GM18951 (cell line): Measurements from ENCODE around the gene IGSF3.

Experiments used
- POLR2A ChIP-seq: IDR thresholded peaks from 4 replicates; pipeline ENCODE4 v1.6.1; 2011; ENCODE audit warnings: mild to moderate bottlenecking; ENCODE audit not compliant: insufficient read length, insufficient read depth; ENCODE audit errors: extremely low read depth
- in situ Hi-C: fragments of 300-500 bp; cut with MboI; formaldehyde crosslinking; loops from one replicate; pipeline ENCODE4 v1.12.0; 2022; ENCODE audit warnings: low sequenced_read_pairs, mixed read lengths, inconsistent platforms; ENCODE audit not compliant: unreplicated experiment

IGSF3 gene

DNA sequence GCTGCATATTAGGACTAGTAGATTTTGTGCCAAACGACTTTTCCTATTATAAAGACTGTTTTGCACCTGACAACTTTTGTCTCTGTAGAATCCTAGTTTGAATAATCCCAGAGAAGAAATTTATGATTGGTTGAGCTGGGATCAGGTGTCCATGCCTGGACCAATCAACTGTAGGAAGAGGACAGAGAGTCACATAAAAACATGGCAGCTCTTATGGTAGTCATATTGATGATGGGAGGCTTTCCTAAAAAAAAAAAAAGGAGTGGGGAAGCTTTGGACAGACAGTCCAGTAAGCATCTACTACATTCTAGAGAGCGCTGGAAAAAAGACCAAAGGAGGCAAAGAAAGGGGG, 30.7 kb upstream of the IGSF3 start:
- TF ChIP-seq POLR2A = no peak
- in situ Hi-C loops = no loop called here

DNA sequence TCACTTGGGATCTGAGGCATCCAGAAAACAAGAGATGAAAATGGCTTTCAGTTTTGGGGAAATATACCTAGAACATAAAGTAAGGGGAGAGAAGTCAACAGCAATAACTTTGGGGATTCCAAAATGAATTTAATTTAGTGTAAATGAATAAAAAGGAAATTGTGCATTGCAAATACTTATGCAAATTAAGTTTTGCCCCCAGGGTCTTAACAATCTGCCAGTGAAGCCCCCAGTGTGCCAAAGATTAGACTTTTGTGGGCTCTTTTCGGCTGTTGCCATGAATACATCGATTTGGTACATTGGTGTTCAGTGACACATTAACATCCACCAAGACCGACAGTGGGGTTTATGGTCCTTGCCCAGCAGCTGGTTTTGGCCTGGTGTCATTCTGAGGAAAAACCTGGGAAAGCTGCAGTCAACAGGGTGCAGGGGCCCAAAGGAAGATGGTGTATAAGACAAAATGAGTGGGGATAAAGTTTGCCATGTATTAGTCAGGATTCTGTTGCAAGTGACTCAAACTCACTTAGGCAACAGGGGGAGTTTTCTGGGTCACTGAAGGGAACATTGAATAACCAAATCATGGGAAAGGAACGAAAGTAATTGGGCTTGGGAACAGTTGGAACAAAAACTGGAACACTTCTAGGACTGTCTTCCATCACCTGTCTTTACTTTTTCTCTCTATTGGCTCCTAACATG, 30.2 kb upstream of the IGSF3 start:
- TF ChIP-seq POLR2A = no peak
- in situ Hi-C loops = no loop called here

- in situ Hi-C loops = no loop called here
- TF ChIP-seq POLR2A = no peak
These were observed 27.0 kb upstream of the IGSF3 start for GRCh38 chr1:116694524-116694923.

GRCh38 chr1:116693759-116694480, 26.4 kb upstream of the IGSF3 start:
- TF ChIP-seq POLR2A = no peak
- in situ Hi-C loops = no loop called here

- in situ Hi-C loops = no loop called here
- TF ChIP-seq POLR2A = no peak
These were observed 25.3 kb upstream of the IGSF3 start for GRCh38 chr1:116692879-116693278.

DNA sequence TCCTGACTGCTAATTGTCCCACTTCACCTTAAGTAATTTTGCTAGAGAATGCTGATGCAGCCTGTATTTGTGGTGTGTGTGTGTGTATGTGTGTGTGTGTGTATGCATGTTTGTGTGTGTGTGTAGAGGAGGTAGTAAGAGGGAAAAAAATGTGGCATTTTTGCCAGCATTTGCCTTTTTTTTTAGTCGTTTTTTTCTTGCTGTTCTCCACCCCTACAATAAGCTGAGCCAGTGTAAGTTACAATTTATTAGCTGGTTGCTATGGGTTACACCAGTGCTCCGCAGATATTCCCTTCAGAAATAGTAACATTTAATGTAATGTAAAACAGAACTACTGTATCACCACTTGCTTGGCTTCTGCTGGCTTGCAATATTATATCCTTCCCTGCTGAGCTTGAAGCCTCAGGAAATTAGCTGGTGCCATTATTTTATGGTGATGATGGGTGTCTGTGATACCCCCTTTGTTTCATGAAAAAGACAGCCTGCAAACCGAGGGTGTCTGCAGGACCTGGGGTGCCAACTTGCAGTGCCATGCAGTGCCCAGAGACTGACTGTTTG, 23.4 kb upstream of the IGSF3 start:
- TF ChIP-seq POLR2A = no peak
- in situ Hi-C loops = no loop called here

GRCh38 chr1:116690396-116690848, 22.9 kb upstream of the IGSF3 start:
- in situ Hi-C loops = no loop called here
- TF ChIP-seq POLR2A = no peak

GRCh38 chr1:116686723-116687352, 19.3 kb upstream of the IGSF3 start:
- no peak for TF ChIP-seq POLR2A
- in situ Hi-C loops = no loop called here

GRCh38 chr1:116686175-116686574, 18.6 kb upstream of the IGSF3 start:
- in situ Hi-C loops = no loop called here

GRCh38 chr1:116684575-116684974, 17.0 kb upstream of the IGSF3 start:
- no peak for TF ChIP-seq POLR2A
- in situ Hi-C loops = no loop called here

More at GRCh38 chr1:116686175-116686574, 18.6 kb upstream of the IGSF3 start:
- TF ChIP-seq POLR2A = no peak

DNA sequence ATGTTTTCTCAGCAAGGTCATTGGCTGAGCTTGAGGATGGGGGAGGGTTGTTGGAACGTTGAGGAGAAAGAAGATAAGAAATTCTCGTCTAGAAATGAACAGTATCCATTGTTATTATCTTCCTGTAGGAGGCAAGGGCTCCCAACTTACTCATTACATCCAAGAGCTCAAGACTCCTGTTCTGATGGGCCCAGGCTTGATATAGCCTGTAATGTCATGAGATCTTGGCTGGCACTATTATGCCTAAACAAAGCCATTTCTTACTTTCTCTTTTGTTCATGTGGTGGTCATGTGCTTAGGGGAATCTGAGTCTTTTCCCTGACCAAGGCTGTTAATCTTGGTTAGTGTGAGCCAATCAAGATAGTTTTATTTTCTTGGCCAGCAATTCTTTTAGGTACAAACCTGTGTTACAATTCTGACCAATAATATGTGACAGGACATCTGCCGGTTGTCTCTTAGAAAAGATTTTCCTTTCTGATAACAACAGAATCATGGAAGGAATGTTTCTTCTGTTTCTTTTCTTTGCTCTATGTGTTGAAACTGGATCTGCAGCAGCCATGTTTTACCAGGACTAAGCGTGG, 15.2 kb upstream of the IGSF3 start:
- in situ Hi-C loops = no loop called here
- no peak for TF ChIP-seq POLR2A

DNA sequence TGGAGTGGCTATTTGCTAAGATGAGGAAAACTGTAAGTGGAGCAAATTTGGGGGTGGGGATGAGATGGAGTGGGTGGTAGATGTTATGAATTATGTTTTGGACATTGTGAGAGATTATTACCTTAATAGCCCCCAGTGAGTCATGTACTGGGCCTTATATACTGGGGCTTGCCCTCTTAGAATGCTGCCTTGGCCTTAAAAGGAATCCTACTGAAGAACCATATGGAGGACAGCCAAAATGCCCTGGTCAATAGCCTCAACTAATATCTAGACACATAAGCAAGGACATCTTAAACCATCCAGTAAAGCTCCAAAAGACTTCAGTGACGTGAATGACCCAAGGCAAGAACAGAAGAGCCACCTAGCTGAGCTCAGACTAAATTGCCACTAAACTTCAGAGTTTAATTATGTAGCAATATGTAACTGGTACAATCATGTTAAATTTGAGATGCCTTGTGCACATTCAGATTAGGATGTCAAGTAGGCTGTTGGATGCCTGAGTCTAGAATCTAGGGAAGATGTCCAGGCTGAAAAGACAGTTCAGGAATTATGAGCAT, 13.9 kb upstream of the IGSF3 start:
- TF ChIP-seq POLR2A = no peak
- in situ Hi-C loops = no loop called here

GRCh38 chr1:116680752-116681151, 13.2 kb upstream of the IGSF3 start:
- in situ Hi-C loops = no loop called here
- TF ChIP-seq POLR2A = no peak
